GM19438 (cell line): Measurements from ENCODE around the gene ZMYND8.
"Not testable (repeated sequence)": the region's sequence is repeated elsewhere in the genome, so short reads cannot be mapped to it uniquely, and the experiment has no call there.

Experiments
- ATAC-seq: cut with Tn5 transposase; IDR thresholded peaks from one replicate; pipeline ENCODE4 v1.9.1; 2021; ENCODE audit warnings: low read depth; ENCODE audit not compliant: unreplicated experiment

Gene ZMYND8

DNA sequence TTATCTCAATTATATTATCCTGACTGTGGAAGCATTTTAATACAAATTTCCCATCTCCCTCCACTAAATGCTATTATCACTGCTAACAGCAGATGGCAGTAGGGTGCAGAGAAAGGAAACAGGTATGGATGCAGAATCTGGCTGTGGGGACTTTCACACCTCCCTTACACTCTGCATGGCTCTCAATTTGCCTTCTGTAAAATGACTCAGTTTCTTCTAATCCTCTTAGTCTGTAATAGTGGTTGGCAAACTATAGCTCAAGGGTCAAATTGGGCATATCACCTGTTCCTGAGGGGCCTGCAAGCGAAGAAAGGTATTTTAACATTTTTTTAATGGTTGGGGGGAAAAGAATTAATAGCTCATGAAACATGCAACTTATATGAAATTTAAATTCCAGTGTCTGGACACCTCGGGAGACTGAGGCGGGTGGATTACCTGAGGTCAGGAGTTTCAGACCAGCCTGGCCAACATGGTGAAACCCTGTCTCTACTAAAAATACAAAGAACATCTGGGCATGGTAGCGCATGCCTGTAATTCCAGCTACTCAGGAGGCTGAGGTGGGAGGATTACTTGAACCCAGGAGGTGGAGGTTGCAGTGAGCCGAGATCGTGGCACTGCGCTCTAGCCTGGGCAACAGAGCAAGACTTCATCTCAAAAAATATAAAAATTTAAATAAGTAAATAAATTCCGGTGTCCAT lies 83.5 kb downstream of the ZMYND8 start:
- no peak for ATAC-seq

DNA sequence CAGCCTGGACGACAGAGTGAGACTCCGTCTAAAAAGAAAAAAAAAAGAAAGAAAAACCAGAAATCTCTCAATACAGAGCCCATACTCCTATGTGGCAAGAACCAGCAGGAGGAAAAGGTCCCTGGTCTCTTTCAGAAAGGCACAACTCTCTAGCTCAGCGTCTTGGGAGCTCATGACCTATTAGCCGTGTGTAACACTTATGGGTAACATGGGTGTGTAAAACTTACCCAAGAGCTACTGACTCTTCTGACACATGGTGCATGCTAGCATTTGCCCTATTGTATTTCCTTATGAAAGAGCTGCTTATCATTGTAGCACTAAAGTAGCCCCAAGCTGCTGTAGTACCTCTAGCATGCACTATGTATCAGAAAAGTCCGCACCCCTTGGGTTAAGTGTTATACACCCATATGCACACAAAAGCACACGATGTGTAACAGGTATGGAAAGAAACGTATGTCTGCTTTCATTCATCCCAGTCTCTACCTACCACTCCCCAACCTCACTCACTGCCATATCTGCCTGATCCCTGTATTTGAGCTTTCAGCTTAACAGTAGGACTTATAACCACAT lies 85.4 kb downstream of the ZMYND8 start:
- no peak for ATAC-seq

- ATAC-seq, result no peak
These were observed 87.0 kb downstream of the ZMYND8 start for GRCh38 chr20:47269309-47270165.

GRCh38 chr20:47267621-47268020 lies 88.9 kb downstream of the ZMYND8 start:
- no peak for ATAC-seq

- ATAC-seq, result no peak
These were observed 89.5 kb downstream of the ZMYND8 start for GRCh38 chr20:47266847-47267515.

- no peak for ATAC-seq
These were observed 90.5 kb downstream of the ZMYND8 start for GRCh38 chr20:47265984-47266383.

- ATAC-seq, result no peak
These were observed 91.3 kb downstream of the ZMYND8 start for GRCh38 chr20:47265214-47265613.

DNA sequence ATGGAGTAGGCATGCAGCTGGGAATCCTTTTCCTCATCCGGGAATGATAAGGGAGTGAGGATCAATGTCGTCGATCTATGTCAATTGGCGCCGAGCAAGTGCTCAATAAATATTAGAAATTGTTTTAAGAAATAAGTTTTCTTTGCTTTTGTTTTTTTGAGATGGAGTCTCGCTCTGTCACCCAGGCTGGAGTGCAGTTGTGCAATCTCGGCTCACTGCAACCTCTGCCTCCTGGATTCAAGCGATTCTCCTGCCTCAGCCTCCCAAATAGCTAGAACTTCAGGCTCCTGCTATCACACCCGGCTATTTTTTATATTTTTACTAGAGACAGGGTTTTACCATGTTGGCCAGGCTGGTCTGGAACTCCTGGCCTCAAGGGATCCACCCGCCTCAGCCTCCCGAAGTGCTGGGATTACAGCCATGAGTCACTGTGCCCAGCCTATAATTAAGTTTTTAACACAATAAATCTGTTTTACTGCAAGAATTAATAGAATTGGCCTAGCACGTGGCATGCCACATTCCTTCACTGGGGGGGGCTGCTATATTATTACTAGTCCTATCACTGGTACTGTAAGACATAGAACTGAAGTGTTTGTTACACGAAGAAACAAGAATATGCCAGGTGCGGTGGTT lies 92.2 kb downstream of the ZMYND8 start:
- not testable (repeated sequence) for ATAC-seq

- no peak for ATAC-seq
These were observed 92.9 kb downstream of the ZMYND8 start for GRCh38 chr20:47263465-47264084.

GRCh38 chr20:47263080-47263464 lies 93.4 kb downstream of the ZMYND8 start:
- ATAC-seq, result no peak

DNA sequence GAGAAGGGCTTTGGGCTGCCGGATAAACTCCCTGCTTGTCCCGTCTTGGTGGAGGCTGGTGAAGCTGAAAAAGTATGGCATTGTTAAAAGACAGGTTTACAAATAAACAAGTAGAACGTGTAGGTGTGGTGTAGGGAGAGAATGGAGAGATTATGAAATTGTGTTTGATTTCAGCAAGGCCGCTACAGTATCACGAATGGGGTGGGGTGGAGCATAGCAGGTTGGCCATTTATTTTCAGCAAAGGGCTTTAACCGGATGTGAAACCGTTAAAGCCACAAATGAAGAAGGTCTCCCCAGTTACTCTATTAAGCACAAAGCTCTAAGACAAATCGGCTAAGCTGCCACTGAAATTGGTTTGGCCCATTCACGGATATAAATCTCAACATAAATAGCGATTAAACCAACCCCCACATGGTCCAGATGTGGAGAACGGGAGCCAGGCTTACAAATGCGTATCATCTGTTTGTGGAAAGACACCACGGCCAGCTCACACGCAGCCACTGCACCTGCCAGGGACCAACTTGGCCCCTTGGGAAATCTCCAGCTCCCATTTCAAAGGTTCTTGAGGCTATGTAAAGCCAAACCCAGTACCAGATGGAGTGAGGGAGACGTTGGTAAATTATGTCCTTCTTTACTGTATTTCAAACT lies 94.0 kb downstream of the ZMYND8 start:
- ATAC-seq, result peak; percentile 41

GRCh38 chr20:47262008-47262364 lies 94.5 kb downstream of the ZMYND8 start:
- ATAC-seq, result no peak

GRCh38 chr20:47261161-47261774 lies 95.2 kb downstream of the ZMYND8 start:
- not testable (repeated sequence) for ATAC-seq

DNA sequence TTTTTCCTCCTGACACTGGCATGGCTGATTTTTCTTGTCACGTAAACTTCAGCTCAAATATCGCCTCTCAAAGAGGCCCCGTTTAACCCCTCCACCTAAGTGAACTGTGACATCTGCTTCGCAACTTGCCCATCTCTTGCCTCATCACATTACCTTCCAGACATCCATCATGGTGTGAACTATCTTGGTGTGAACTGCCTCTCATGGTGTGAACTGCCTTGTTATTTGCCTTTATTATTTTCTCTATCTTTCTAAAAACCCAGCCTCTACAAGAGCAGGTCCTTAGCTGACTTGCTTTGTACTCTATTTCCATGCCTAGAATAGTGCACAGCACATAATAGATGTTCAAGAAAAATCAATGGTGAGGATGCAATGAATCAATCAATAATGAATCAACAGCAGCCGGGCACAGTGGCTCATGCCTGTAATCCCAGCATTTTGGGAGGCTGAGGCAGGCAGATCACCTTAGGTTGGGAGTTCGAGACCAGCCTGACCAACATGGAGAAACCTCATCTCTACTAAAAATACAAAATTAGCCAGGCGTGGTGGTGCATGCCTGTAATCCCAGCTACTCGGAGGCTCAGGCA lies 95.9 kb downstream of the ZMYND8 start:
- ATAC-seq, result not testable (repeated sequence)

DNA sequence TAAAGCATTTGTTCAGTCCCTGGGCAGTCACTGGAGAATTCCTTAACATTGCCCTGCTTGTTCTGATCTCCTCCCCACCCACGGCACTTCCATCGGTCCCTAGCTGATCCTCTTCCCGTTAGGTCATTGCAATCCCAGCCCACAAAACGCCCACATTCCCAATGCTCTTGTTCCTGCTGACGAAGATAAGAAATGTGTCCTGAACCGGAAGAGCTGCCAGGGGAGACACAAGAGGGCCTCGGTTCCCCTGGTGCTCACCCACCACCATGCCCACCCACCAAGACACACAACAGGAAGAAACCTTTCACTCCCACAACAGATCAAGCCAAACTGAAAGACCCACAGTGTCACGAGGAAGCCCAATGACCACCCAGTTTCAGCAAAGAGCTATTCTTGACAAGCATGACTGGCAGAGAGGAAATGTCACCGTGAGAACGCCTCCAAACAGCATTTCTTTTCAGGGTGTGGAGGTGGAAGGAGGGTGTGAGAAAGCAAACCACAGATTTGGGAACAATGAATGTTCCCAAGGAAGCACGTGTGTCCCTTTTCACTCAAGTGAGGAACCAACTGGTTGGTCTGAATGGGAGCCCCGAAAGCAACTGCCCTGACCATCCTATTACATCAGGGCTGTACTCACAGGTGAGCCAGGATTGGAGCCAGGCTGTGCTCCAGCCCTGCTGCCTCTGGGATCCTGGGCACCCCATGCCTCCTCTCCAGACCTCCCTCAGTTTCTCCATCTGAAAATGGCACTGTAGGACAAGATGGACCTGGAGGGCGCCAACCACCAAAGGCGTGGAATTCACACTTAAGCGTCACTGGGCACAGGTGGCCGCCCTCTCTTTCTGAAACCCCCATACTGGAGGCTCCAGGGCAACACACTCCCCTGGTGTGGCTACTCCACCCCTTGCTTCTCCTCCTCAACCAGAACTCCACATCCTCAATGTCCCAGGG lies 97.5 kb downstream of the ZMYND8 start:
- no peak for ATAC-seq

- ATAC-seq, result no peak
These were observed 98.7 kb downstream of the ZMYND8 start for GRCh38 chr20:47257771-47258170.

- no peak for ATAC-seq
These were observed 99.2 kb downstream of the ZMYND8 start for GRCh38 chr20:47257256-47257655.
